Lung microvascular endothelial cell (primary cell): Measurements from ENCODE around the gene LRRC61. TPM values are rescaled to one million over a fixed set of nuclear protein-coding genes. Genes with fewer than 3 reads are reported as not detected.

Experiments used
- DNase-seq, 2 donors: peaks; one replicate each; pipeline versions ENCODE4 v3.0.0 to v3.0.0-alpha.2; 2010; ENCODE audit warnings: low read depth in 2 of 2
- total RNA-seq: library from RNA; depleted of rRNA; stranded (reverse); fragments of >200 nt; gene quantifications from 2 replicates; pipeline ENCODE4 v1.2.1, GENCODE V29; 2014

Gene LRRC61
- total RNA-seq, 1 donor from 2014 or later, result 5.8 TPM

DNA sequence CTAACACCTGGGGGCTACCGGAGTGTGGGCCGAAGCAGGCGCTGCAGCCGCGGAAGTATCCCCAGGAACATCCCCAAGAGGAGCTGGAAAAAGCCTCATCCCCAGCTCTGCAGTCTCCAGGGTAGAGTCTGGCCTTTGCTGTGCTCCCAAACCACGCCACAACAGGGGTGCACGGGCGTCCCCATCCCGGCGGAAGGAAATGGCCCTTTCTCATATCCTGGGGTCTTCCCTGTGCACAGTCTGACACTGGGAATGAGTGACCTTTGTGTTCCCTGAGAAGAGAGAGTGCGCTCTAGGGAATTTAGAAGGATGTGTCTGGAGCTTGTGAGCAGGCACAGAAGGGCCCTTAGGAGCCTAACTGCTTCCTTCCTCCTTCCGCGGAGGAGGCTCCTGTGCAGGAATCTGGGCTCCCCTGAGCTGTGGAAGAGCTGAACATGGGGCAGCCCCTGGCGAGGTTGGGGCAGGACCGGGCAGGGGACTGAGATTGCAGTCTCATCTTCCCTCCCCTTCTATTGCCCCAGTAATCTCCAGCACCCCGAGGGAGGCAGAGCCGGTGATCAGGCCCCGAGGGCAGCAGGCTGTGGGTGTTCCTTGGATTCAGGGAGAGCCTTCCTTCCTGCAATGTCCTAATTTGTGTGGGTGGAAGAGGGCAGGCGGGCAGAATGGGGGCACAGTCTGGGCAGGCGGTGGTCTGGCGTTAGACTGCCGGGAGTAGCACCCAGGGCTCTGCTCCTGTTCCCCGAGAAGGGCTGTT lies 46.8 kb downstream of the LRRC61 start:
- peak in 1 of 2 donors; percentile 37 for DNase-seq

DNA sequence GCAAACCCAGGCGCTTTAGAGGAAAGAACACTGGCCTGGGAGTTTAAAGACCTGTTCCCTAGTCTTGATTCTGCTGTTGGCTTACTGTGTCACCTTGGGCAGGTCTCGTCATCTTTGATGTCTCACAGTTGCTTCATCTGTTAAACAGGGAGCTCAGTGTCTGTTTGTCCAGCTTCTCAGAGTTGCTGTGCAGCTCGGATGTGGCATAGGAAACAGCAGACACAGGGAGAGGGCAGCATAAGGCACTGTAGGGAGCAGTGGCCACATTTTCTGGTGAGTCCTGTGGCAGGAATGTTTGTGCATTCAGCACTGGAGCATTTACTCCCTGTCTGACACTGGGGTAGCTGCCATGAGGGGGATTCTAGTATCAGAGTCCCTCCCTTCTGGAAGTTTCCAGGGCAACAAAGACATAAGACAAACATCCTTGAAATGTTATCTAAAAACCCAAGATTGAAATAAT lies 47.5 kb downstream of the LRRC61 start:
- DNase-seq, result peak in 1 of 2 donors; percentile 43

- DNase-seq, result no peak
Observed at GRCh38 chr7:150371131-150371995, 48.2 kb downstream of the LRRC61 start.

- DNase-seq, result no peak
Observed at GRCh38 chr7:150371996-150372270, 48.8 kb downstream of the LRRC61 start.

- no peak for DNase-seq
Observed at GRCh38 chr7:150372271-150373048, 49.3 kb downstream of the LRRC61 start.

DNA sequence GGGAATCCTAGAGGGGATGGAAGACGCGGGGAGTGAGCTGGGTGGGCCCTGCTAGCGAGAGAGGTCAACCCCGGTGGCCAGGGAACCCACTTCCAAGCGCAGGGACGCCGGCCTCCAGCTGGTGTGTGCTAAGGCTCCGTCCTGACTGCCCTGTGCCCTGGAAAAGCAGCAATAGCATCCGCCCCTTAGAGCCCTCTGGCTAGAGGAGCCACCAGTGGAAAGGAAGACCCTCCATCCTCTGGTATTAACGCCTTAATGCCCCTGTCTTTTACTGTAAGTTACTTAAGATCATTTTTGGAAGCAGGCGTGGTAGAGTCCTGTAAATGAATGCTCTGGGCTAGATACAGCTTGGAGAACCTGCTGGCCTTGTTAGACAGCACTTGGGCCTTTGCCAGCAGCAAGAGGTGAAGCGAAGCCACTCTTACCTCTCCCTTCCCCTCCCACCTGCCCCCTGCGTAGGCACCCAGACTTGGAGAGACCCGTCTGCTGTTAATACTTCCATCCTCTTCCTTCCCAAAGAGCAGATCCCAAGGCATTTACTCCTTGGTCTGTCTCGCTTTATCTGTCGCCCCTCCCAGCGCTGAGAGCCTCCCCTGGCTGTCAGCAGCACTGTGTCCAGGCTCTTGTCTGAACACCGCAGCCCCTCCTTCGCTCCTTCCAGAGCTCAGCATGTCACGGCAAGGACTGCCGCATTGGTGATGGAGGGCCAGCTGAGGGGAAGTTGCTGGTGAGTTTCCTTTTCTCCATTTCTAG lies 50.1 kb downstream of the LRRC61 start:
- DNase-seq, result no peak

GRCh38 chr7:150374026-150374425 lies 50.9 kb downstream of the LRRC61 start:
- no peak for DNase-seq

DNA sequence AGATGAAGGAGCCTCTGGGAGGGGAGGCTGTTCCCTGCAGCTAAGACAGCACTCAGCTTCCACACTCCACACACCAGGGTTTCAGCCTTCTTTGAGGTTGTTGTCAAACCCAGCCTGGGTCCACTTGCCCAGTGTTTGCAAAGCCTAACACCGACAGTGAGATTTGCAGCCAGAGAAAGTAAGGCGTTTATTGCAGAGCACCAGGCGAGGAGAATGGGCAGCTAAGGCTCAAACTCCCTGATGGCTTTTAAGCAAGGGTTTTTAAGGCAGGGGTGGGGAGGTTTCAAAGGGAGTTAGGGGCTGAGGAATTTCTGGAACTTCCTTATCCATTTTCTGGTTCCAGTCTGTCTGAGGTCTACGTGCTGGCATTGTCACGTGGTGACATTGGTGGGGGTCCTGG lies 51.3 kb downstream of the LRRC61 start:
- no peak for DNase-seq

DNA sequence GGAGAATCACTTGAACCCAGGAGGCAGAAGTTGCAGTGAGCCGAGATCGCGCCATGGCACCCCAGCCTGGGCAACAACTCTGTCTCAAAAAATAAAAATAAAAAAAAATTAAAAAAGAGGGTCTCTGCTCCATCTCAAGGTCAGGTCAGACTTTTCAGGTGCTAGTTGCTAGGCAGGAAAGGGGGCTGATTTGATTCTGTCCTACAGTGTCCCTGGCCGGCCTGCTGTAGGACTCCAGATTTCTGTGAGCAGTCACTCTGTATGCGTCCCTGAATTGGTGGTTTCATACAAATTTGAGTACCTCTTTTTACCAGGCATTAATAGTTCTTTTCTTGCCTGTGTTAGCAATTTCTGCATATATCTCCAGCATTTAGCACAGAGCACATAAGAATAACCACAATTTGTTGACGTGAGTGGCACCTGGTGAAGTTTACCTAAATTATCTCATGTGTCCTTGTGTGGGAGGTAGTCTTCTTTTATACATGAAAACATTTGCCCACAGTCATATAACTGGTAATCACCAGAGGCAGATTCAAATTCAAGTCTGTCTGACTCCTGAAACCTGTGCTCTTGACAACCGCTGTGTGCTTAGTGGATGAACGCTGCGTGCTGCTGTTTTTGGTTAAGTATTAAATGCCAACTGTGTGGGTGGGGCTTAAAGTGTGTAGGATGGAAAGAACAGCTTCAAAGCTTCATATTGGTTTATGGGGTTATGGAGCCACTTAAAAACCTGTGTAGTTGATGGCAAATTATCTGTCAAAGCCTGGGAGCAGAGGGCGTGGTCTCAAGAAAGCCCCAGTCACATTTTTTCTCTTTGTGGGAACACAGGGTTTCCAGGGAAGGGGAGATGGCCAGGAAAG lies 52.7 kb downstream of the LRRC61 start:
- no peak for DNase-seq

DNA sequence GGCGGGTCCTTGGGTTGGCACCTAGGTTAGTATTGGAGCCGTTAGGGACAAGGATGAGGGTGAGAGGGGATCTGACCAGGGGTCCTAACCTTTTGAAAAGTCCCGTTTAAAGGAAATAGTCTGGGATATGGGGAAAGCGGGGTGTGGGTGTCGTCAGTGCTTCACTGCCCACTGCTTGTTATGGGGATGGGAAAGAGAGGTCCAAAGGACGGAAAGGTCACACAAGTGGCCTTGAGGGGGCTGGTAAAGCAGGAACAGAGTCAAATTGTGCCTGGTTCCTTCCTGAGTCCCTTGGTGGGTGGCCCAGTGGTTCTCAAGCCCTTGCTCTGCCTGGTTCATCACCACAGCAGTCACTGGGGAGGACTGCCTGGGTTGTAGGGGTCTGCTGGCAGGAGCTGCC lies 53.4 kb downstream of the LRRC61 start:
- no peak for DNase-seq

GRCh38 chr7:150377196-150377595 lies 54.0 kb downstream of the LRRC61 start:
- DNase-seq, result peak in 1 of 2 donors; percentile 64

DNA sequence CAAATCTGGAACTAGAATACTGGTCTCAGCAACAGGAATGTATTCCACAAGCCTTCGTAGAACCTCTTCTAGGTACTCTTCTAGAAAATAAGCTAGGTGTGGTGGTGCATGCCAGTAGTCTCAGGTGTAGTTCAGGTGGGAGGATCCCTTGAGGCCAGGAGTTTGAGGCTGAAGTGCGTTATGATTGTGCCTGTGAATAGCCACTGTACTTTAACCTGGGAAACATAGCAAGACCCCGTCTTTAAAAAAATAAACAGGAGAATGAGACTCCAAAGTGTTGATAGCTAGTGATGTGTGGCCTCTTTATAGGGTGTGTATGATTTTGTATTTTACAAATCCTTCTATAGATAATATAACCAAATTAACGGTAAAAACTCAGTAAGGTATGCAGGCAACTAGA lies 54.5 kb downstream of the LRRC61 start:
- no peak for DNase-seq

- peak; percentile 42 to 80 for DNase-seq
Observed at GRCh38 chr7:150378115-150378852, 55.1 kb downstream of the LRRC61 start.

- DNase-seq, result peak; percentile 94
Observed at GRCh38 chr7:150378853-150379440, 55.8 kb downstream of the LRRC61 start, which contains the start of gene ZNF775. ZNF775 (plus strand) TSS chr7:150379330; CDS start chr7:150388471, 9,141 bp downstream.

DNA sequence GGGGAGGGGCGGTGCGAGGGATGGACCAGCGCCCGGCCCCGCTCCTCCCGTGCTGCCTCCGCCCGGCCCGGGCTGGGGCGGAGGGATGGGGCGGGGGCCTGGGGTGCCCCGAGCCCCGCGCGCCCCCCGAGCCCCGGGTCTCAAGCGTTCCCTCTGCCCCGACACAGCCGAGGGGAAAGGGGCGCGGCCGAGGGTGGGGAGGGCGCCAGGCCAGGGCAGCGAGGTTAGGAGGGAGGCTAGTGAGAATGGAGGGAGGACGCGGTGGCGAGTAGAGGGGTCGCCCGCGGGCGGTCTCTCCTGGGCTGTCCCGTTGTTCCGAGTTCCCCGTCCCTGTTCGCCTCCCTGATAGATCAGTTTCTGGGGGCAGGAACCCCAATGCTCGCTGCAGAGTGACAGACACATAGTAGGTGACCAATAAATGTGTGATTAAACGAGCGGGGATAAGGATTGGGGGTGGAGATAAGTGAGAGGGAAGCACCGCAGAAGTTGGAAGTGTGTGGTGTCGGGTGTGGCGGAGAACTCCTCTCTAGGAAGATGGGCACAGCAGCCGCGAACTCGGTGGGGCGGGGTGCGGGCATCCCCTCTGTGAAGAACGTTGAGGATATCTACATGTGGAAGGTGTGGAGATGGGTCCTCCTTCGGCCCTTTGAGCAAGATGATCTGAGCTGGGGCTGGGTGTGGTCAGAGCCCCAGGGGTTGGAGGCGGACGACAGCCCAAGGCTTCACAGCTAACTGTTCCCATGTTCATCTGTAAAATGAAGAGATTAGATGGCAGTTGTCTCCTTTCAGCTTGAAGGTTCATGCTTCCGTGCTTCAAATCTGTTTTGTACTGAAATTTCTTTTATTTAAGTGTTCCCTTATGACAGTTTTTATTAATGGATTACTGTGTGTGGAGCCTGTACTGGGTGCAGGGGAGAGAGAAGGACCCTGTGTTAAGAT lies 56.6 kb downstream of the LRRC61 start:
- peak; percentile 16 to 35 for DNase-seq

DNA sequence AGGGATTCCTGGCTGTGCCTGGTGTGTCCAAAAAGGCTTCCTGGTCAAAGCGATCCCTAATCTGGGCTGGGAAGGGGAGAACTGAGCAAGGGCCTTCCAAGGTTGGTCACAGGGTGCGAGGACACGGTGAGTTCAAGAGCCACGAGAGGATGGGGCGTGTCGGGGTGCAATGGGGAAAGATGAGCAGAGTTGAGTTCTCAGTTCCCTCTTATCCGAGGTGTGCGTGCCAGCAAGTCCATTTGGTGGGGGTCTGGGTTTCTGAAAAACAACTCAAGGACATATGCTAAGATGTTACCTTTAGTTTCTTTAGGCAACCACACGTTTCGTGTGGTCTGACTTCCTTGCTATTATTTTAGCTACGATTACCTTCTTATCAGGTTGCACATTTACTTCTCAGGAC lies 57.3 kb downstream of the LRRC61 start:
- DNase-seq, result no peak

GRCh38 chr7:150381096-150381495 lies 57.9 kb downstream of the LRRC61 start:
- DNase-seq, result no peak

DNA sequence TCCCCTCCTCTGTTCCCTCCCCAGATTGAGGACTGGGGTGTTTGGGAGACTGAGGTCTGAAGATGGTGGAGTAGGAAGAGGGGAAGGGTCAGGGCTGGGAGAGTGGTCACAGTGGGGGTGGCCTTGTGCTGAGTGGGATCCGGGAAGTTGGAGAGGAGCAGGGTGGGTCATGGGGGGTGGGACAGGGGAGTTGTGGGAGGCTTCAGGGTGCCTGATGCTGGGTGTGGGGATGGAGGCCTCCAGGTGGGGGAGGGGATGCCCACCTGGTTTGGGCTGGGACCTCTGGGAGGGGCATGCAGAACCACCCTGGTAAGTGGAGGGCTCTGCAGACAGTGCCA lies 58.6 kb downstream of the LRRC61 start:
- no peak for DNase-seq
